Spleen (tissue), 7 donors: Measurements from ENCODE around the gene SYNE2.

Experiments
- POLR2A ChIP-seq, 3 donors: fragments of 450-650 bp; IDR thresholded peaks; one replicate each; pipeline ENCODE4 v1.5.1; 2017; ENCODE audit warnings: antibody characterized with exemption in 3 of 3, mild to moderate bottlenecking in 1 of 3
- TF ChIP-seq, protein P1 (sequence below), 11 experiments: fragments of 200-600 bp in 7 of 11; fragments of 450-650 bp in 4 of 11; sonication (generic) in 4 of 11; IDR thresholded peaks in 8 of 11; conservative IDR thresholded peaks in 3 of 11; 1 replicate in 7 of 11; 2 replicates in 4 of 11; pipeline versions ENCODE4 v1.4.0 to v1.8.0; 2016 to 2021; ENCODE audit warnings: antibody characterized with exemption in 11 of 11, inconsistent platforms in 4 of 11, mild to moderate bottlenecking in 1 of 11
- donor health status: DM: no; HTN: no; CAD: no; lungs with moderate emphysema.
- donor health status: DM: no; HTN: no; CAD: no.
- donor health status: DM: no; HTN: no; CAD: no.

DNA sequence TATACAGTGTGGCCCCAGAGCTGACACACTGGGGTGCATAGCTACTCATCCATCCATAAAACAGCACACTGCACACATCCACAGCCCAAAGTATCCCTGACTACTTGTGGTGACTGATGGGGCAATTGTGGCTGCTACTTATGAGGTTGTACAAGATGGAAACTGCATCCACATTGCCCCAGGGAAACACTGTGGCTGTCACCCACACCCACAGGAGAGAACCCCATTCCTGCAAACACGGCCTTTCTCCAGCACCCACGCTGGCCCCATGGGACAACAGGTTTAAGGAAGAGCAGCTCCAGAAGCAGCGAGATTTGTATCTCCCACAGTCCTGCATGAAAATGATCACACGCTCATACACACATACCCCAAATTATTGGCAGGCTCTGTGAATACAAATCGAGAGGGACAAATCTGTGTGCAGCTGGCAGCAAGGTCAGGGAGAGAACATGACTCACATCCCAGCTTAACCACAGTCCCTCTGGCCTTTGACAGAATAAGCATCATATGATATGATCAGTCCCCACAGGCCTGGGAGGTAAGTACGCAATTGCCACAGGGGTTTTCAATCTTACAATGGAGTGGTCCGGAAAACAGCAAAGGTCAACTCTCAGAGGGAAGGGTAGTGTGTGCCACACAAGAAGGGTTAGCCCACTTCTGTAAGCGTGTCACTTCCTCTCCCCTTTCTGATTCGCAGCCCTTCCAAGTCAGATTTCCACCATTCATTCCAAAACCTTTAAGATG, 379.5 kb downstream of the SYNE2 start:
- TF ChIP-seq, protein P1, sequence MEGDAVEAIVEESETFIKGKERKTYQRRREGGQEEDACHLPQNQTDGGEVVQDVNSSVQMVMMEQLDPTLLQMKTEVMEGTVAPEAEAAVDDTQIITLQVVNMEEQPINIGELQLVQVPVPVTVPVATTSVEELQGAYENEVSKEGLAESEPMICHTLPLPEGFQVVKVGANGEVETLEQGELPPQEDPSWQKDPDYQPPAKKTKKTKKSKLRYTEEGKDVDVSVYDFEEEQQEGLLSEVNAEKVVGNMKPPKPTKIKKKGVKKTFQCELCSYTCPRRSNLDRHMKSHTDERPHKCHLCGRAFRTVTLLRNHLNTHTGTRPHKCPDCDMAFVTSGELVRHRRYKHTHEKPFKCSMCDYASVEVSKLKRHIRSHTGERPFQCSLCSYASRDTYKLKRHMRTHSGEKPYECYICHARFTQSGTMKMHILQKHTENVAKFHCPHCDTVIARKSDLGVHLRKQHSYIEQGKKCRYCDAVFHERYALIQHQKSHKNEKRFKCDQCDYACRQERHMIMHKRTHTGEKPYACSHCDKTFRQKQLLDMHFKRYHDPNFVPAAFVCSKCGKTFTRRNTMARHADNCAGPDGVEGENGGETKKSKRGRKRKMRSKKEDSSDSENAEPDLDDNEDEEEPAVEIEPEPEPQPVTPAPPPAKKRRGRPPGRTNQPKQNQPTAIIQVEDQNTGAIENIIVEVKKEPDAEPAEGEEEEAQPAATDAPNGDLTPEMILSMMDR (IDR thresholded peaks at IDR 0.05 in 8 of 11, conservative IDR thresholded peaks at IDR 0.05 in 3 of 11), result no peak
- no peak for TF ChIP-seq POLR2A (IDR thresholded peaks at IDR 0.05)
